ENCODE results near the gene CCDC127. TPM values are rescaled to one million over a fixed set of nuclear protein-coding genes. Genes with fewer than 3 reads are reported as not detected.

CCDC127 gene
- total RNA-seq, 1 donor from 2014 or later = 8.8 TPM

DNA sequence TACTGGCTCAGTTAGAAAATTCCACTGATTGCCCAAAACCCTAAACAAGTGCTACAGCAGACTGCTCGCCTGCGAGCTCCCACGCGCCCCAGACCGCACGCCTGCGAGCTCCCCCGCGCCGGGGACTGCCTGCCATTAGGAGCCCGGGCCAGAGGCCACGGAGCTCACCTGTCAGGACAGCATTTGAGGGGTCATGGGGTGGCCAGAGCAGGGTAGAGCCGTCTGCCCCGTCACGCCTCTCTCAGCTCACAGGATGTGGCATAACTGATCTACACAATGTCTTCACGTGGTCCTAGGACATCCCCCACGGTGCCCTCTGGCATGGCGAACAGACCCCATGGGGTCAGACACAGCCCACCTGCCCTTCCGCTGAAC, 55.8 kb downstream of the CCDC127 start:
- no peak for DNase-seq (ENCODE audit: low read depth)
- H3K9ac ChIP-seq (ENCODE audit: low read length) = no peak overlapping the region
- no peak overlapping the region for H3K4me3 Mint-ChIP-seq (ENCODE audit: unreplicated experiment)
- H3K4me3 ChIP-seq (ENCODE audit: insufficient read depth, low read depth, low read length) = no peak overlapping the region
- H3K36me3 Mint-ChIP-seq (ENCODE audit: low read depth, unreplicated experiment) = peaks cover 2% of the 10 kb centered on the region
- no peaks in the 10 kb centered on the region for H3K27me3 ChIP-seq (ENCODE audit: insufficient read depth, low read length)
- H3K79me2 ChIP-seq (ENCODE audit: insufficient read depth, low read length) = no peaks in the 10 kb centered on the region
- H3K4me2 ChIP-seq (ENCODE audit: low read length) = no peak overlapping the region
- H3K36me3 ChIP-seq (ENCODE audit: insufficient read depth, low read length) = no peaks in the 10 kb centered on the region
- peaks cover 31% of the 10 kb centered on the region for H3K4me1 ChIP-seq (ENCODE audit: insufficient read depth, low read length)
- H3K27ac Mint-ChIP-seq (ENCODE audit: unreplicated experiment) = no peak overlapping the region
- H3K9me3 Mint-ChIP-seq (ENCODE audit: unreplicated experiment) = peaks cover 5% of the 10 kb centered on the region
- no peaks in the 10 kb centered on the region for H4K20me1 ChIP-seq (ENCODE audit: insufficient read depth, low read length)
- no peak overlapping the region for H3K27ac ChIP-seq (ENCODE audit: low read depth, low read length)
- H3K4me1 Mint-ChIP-seq (ENCODE audit: low read depth, unreplicated experiment) = peaks cover 17% of the 10 kb centered on the region
- H3K9me3 ChIP-seq (ENCODE audit: insufficient read depth, low read depth, low read length) = no peaks in the 10 kb centered on the region
- no peak for FAIRE-seq
- TF ChIP-seq EZH2 (IDR thresholded peaks at IDR 0.05; ENCODE audit: insufficient read depth, low read length) = no peak
- TF ChIP-seq, protein P1, sequence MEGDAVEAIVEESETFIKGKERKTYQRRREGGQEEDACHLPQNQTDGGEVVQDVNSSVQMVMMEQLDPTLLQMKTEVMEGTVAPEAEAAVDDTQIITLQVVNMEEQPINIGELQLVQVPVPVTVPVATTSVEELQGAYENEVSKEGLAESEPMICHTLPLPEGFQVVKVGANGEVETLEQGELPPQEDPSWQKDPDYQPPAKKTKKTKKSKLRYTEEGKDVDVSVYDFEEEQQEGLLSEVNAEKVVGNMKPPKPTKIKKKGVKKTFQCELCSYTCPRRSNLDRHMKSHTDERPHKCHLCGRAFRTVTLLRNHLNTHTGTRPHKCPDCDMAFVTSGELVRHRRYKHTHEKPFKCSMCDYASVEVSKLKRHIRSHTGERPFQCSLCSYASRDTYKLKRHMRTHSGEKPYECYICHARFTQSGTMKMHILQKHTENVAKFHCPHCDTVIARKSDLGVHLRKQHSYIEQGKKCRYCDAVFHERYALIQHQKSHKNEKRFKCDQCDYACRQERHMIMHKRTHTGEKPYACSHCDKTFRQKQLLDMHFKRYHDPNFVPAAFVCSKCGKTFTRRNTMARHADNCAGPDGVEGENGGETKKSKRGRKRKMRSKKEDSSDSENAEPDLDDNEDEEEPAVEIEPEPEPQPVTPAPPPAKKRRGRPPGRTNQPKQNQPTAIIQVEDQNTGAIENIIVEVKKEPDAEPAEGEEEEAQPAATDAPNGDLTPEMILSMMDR (IDR thresholded peaks at IDR 0.05; ENCODE audit: insufficient read depth, low read depth, low read length) = no peak
- peaks cover 19% of the 10 kb centered on the region for H3K27me3 Mint-ChIP-seq (ENCODE audit: low read depth, unreplicated experiment)
- H2AFZ ChIP-seq (ENCODE audit: low read depth, low read length) = no peak overlapping the region

DNA sequence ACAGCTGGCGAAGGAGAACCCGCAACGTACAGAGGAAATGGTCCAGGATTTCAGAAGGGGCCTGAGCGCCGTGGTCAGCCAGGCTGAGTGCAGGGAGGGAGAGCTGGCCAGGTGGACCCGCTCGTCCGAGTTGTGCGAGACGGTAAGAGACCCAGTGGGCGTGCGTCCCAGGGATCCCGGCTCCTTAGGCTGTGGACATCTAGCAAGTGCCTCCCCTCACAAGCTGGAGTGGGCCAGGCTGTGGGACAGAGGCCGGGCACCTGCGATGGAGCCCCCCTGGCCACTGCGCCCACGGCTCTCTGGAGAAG, 56.2 kb downstream of the CCDC127 start:
- Mint-ChIP-seq H3K4me1 (ENCODE audit: low read depth, unreplicated experiment) (peaks cover 17% of the 10 kb centered on the region), H3K36me3 (ENCODE audit: low read depth, unreplicated experiment) (peaks cover 2% of the 10 kb centered on the region)
- no peaks in the 10 kb centered on the region for H4K20me1 ChIP-seq (ENCODE audit: insufficient read depth, low read length)

More for the DNA sequence above, 56.2 kb downstream of the CCDC127 start:
- no peaks in the 10 kb centered on the region for H3K36me3 ChIP-seq (ENCODE audit: insufficient read depth, low read length)
- no peak overlapping the region for H3K27ac ChIP-seq (ENCODE audit: low read depth, low read length)
- no peaks in the 10 kb centered on the region for H3K79me2 ChIP-seq (ENCODE audit: insufficient read depth, low read length)
- H3K27ac Mint-ChIP-seq (ENCODE audit: unreplicated experiment) = no peak overlapping the region
- no peaks in the 10 kb centered on the region for H3K27me3 ChIP-seq (ENCODE audit: insufficient read depth, low read length)
- H3K9ac ChIP-seq (ENCODE audit: low read length) = no peak overlapping the region
- no peaks in the 10 kb centered on the region for H3K9me3 ChIP-seq (ENCODE audit: insufficient read depth, low read depth, low read length)
- TF ChIP-seq, protein P1 (IDR thresholded peaks at IDR 0.05; ENCODE audit: insufficient read depth, low read depth, low read length) = no peak
- TF ChIP-seq EZH2 (IDR thresholded peaks at IDR 0.05; ENCODE audit: insufficient read depth, low read length) = no peak
- H3K27me3 Mint-ChIP-seq (ENCODE audit: low read depth, unreplicated experiment) = peaks cover 23% of the 10 kb centered on the region
- peaks cover 31% of the 10 kb centered on the region for H3K4me1 ChIP-seq (ENCODE audit: insufficient read depth, low read length)
- H3K9me3 Mint-ChIP-seq (ENCODE audit: unreplicated experiment) = peaks cover 5% of the 10 kb centered on the region
- no peak overlapping the region for H3K4me2 ChIP-seq (ENCODE audit: low read length)
- H3K4me3 Mint-ChIP-seq (ENCODE audit: unreplicated experiment) = no peak overlapping the region
- no peak for DNase-seq (ENCODE audit: low read depth)
- FAIRE-seq = no peak
- no peak overlapping the region for H2AFZ ChIP-seq (ENCODE audit: low read depth, low read length)
- no peak overlapping the region for H3K4me3 ChIP-seq (ENCODE audit: insufficient read depth, low read depth, low read length)
